Left lung (tissue), 10 donors: ENCODE results near the gene SLC7A9. TPM values are rescaled to one million over a fixed set of nuclear protein-coding genes. Genes with fewer than 3 reads are reported as not detected.

ENCODE experiments used
- ATAC-seq: fragments of 200-7000 bp; cut with Tn5 transposase; one replicate; pipeline ENCODE4 v1.9.1; 2020; ENCODE audit warnings: moderate library complexity
- DNase-seq, 4 donors: peaks; one replicate each; pipeline ENCODE4 v3.0.0-alpha.2; 2013 to 2020
- H3K27ac ChIP-seq, 2 donors: fragments of 200-600 bp; sonication (generic) in 1 of 2; one replicate each; pipeline versions ENCODE4 v1.5.0 to v1.8.0; 2020 to 2021
- H3K27me3 ChIP-seq, 2 donors: fragments of 200-600 bp; sonication (generic) in 1 of 2; one replicate each; pipeline versions ENCODE4 v1.5.0 to v1.8.0; 2020 to 2021
- H3K36me3 ChIP-seq, 2 donors: fragments of 200-600 bp; sonication (generic) in 1 of 2; one replicate each; pipeline versions ENCODE4 v1.5.0 to v1.8.0; 2020 to 2021
- H3K4me1 ChIP-seq, 2 donors: fragments of 200-600 bp; one replicate each; pipeline ENCODE4 v1.8.0; 2021
- H3K4me3 ChIP-seq, 2 donors: fragments of 200-600 bp; sonication (generic) in 1 of 2; one replicate each; pipeline versions ENCODE4 v1.5.0 to v1.8.0; 2020 to 2021; ENCODE audit warnings: mild to moderate bottlenecking in 1 of 2
- H3K9me3 ChIP-seq, 2 donors: fragments of 200-600 bp; sonication (generic) in 1 of 2; one replicate each; pipeline versions ENCODE4 v1.5.0 to v1.8.0; 2020 to 2021
- intact Hi-C, 2 donors: fragments of 100-400 bp; cut with DNase I; formaldehyde crosslinking; loops; one replicate each; pipeline versions ENCODE4 v1.11.2 to v1.14.2; 2022
- polyA plus RNA-seq, 6 donors: library from polyadenylated mRNA; unstranded; fragments of 120-200 nt; gene quantifications; one replicate each; pipeline ENCODE4 v1.2.1, GENCODE V29; 2013; ENCODE audit not compliant: insufficient read length in 6 of 6
- total RNA-seq, 2 donors: library from RNA; stranded (reverse); fragmentation: NEBNext Ultra II Directional; extraction: Animal tissue kit (Norgen Biotek cat#: 25700); gene quantifications; one replicate each; pipeline ENCODE4 v1.2.1, GENCODE V29; 2021
- TF ChIP-seq, protein P1 (sequence below), 2 donors: fragments of 200-600 bp; sonication (generic) in 1 of 2; IDR thresholded peaks; one replicate each; pipeline versions ENCODE4 v1.5.0 to v1.8.0; 2021; ENCODE audit warnings: antibody characterized with exemption in 2 of 2
- donor health status: DM: no; HTN: yes; CAD: no.
- donor health status: DM: no; HTN: no; CAD: no.

Gene SLC7A9
- total and polyA plus RNA-seq, 8 donors, result 0.35 to 1.4 (median 0.99) TPM; not detected in 1

DNA sequence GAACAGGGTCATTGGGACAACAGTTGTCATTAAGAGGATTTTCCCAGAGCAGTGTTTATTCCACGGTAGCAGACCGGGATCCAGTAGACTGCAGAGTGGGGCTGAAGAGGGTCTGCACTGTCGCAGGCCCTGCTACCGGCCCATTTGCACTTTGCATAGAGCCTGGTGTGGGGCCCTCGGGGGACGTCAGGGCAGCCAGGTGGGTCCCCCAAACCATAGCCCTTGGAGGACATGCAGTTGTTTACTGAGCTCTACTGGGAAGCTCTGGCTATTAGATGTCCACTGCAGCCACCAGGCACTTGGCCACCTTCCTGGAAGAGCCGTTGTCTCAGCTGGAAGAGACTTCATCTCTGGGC, 45.8 kb downstream of the SLC7A9 start:
- TF ChIP-seq, protein P1, sequence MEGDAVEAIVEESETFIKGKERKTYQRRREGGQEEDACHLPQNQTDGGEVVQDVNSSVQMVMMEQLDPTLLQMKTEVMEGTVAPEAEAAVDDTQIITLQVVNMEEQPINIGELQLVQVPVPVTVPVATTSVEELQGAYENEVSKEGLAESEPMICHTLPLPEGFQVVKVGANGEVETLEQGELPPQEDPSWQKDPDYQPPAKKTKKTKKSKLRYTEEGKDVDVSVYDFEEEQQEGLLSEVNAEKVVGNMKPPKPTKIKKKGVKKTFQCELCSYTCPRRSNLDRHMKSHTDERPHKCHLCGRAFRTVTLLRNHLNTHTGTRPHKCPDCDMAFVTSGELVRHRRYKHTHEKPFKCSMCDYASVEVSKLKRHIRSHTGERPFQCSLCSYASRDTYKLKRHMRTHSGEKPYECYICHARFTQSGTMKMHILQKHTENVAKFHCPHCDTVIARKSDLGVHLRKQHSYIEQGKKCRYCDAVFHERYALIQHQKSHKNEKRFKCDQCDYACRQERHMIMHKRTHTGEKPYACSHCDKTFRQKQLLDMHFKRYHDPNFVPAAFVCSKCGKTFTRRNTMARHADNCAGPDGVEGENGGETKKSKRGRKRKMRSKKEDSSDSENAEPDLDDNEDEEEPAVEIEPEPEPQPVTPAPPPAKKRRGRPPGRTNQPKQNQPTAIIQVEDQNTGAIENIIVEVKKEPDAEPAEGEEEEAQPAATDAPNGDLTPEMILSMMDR (IDR thresholded peaks at IDR 0.05), result no peak
- no peak for ATAC-seq

DNA sequence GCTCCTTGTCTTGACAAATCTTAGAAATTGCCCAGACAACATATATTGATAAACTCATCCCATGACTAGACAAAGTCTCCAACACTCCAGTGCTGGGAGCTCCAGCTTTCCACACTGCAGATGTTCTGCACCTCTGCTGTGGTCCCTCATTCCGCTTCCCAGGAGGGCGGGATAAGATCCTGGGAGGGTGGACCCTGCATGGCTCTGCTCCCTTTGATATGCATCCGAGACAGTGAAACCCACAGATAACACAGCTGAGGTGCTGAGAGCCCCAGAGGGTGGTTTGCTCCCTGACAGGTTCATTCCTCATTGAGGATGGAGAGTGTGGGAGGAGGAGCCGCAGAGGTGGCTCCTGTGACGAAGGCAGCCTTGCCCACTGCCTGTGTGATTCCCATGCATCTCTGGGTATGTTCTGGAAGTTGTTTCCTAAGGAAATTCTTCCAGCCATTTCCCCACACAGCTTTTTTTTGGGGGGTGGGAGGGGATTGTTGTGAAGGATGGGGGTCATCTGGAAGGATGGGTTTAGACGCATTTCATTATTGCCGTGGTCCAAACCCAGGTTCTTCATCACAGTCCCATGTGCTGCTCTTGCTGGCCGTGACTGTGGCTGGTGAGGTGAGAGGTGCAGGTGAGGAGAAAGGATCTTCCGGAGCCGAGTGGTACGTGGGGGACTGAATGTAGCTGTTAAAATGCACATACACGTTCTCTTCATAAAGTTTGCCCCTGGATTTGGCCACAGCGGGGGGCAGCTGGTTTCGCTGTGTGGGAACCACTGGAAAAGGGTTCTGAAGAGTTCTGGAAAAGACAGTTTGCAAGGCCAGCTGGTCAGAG, 46.4 kb downstream of the SLC7A9 start:
- intact Hi-C loops, result no loop called here
- no peak overlapping the region for H3K27ac ChIP-seq
- H3K9me3 ChIP-seq, result no peaks in the 10 kb centered on the region
- H3K36me3 ChIP-seq, result no peaks in the 10 kb centered on the region
- no peak overlapping the region for H3K4me3 ChIP-seq
- TF ChIP-seq, protein P1 (IDR thresholded peaks at IDR 0.05), result no peak
- DNase-seq, result no peak
- no peaks in the 10 kb centered on the region for H3K4me1 ChIP-seq
- peaks cover 0 to 46% of the 10 kb centered on the region in 2 donors for H3K27me3 ChIP-seq
- ATAC-seq, result no peak

More for the DNA sequence above, 45.8 kb downstream of the SLC7A9 start:
- Histone ChIP-seq H3K27me3 (peaks cover 0 to 46% of the 10 kb centered on the region in 2 donors), H3K36me3 (no peaks in the 10 kb centered on the region), H3K4me1 (no peaks in the 10 kb centered on the region), H3K27ac (no peak overlapping the region), H3K4me3 (no peak overlapping the region), H3K9me3 (no peaks in the 10 kb centered on the region)
- DNase-seq, result no peak
- intact Hi-C loops, result no loop called here

DNA sequence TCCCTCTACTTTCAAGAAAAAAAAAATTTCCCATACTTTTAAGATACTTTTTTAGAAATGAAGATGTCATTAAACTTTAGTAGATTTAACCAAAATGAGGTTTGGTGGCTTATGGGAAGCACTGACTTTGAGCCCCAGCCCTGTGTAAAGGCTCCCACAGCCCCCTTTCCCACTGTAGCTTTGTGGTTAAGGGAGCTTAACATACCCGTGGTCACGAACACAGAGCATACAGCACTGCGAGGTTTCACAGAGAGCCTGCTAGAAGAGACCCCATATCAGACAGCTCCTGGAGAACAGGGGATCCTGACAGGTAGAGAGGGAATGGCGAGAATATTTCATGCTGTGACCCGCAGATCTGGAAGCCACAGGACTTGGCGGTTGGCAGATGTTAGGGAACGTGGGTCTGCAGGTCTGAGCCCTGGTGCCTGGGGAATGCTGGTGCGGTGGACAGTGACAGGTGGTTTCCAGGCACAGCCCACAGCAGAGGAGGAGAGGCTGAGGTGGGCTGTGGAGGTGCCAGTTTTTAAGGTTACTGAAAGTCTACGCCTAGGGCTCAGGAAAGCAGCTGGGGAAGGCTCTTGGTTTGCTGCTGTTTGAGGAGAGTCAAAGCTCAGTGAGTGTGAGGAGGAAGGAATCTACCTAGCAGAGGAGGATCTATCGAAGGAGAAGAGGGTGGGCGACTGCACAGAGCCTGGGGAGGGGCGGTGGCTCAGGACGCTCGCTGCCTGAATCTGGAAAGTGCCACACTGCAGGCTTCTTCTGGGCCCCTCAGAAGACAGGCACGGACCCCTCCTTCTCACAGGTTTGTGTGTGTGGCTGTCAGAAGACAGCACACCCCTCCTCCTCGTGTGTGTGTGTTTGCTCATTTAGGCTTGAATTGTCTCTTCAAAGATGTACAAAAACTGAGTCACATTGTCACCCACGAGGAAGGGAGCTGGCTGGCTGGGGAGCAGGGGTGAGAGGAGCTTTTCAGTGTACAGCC, 49.9 kb downstream of the SLC7A9 start:
- Histone ChIP-seq H3K9me3 (no peaks in the 10 kb centered on the region), H3K4me1 (no peaks in the 10 kb centered on the region), H3K36me3 (no peaks in the 10 kb centered on the region), H3K4me3 (no peak overlapping the region), H3K27me3 (peaks cover 0 to 38% of the 10 kb centered on the region in 2 donors), H3K27ac (no peak overlapping the region)
- TF ChIP-seq, protein P1 (IDR thresholded peaks at IDR 0.05), result no peak
- intact Hi-C loops, result no loop called here
- ATAC-seq, result no peak
- no peak for DNase-seq

DNA sequence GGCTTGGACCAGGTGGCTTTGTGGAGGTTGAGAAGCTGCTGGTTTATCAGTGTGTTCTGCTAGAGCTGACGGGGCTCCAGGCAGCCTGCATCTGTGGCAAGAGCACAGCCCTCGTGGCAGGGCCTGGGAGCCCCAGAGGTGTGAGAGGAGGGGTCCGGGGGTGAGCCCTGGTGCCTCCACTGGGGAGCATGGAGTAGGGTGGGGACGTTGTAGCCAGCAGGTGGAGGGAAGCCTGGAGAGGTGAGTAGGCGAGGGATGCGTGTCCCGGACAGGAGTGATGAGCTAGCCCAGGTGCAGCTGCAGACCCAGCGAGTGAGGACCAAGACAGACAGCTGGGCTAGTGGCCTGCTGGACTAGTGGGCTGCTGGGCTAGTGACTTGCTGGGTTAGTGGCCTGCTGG, 51.0 kb downstream of the SLC7A9 start:
- no peak for ATAC-seq
- H3K9me3 ChIP-seq, result no peaks in the 10 kb centered on the region
- TF ChIP-seq, protein P1 (IDR thresholded peaks at IDR 0.05), result no peak
- no peak overlapping the region for H3K4me3 ChIP-seq
- no peak for DNase-seq
- no peaks in the 10 kb centered on the region for H3K4me1 ChIP-seq
- H3K27me3 ChIP-seq, result peaks cover 0 to 26% of the 10 kb centered on the region in 2 donors
- intact Hi-C loops, result no loop called here
- no peaks in the 10 kb centered on the region for H3K36me3 ChIP-seq
- H3K27ac ChIP-seq, result no peak overlapping the region
